HG03520 (cell line): ENCODE data around the gene GPC2.
A peak's percentile ranks its signal among the peaks of the same experiment; 100 is the strongest.
"Not testable (repeated sequence)": the region's sequence is repeated elsewhere in the genome, so short reads cannot be mapped to it uniquely, and the experiment has no call there.

ENCODE experiments used
- ATAC-seq: cut with Tn5 transposase; IDR thresholded peaks from one replicate; pipeline ENCODE4 v1.9.1; 2021; ENCODE audit warnings: mild to moderate bottlenecking, moderate library complexity; ENCODE audit not compliant: unreplicated experiment

Gene GPC2

GRCh38 chr7:100153708-100154535 is 23.3 kb downstream of the GPC2 start:
- ATAC-seq, result no peak

GRCh38 chr7:100152937-100153666 is 24.1 kb downstream of the GPC2 start:
- no peak for ATAC-seq

GRCh38 chr7:100152404-100152803 is 24.8 kb downstream of the GPC2 start:
- no peak for ATAC-seq

- ATAC-seq, result peak; percentile 97
Measured at GRCh38 chr7:100148559-100149328, 28.4 kb downstream of the GPC2 start, which contains the start of gene LAMTOR4. TSS of gene LAMTOR4 (plus strand) at chr7:100148918. CDS start at chr7:100148973, 55 bp downstream.

GRCh38 chr7:100148225-100148558 is 29.0 kb downstream of the GPC2 start:
- ATAC-seq, result no peak

GRCh38 chr7:100147278-100147677 is 29.9 kb downstream of the GPC2 start:
- no peak for ATAC-seq

- ATAC-seq, result not testable (repeated sequence)
Measured at GRCh38 chr7:100146350-100146749, 30.8 kb downstream of the GPC2 start.

- ATAC-seq, result no peak
Measured at GRCh38 chr7:100142461-100142860, 34.7 kb downstream of the GPC2 start.

GRCh38 chr7:100141555-100141949 is 35.6 kb downstream of the GPC2 start:
- ATAC-seq, result no peak

GRCh38 chr7:100137851-100138760 is 39.1 kb downstream of the GPC2 start:
- ATAC-seq, result no peak

- ATAC-seq, result no peak
Measured at GRCh38 chr7:100132697-100133151, 44.5 kb downstream of the GPC2 start.

- no peak for ATAC-seq
Measured at GRCh38 chr7:100132126-100132525, 45.1 kb downstream of the GPC2 start.

- no peak for ATAC-seq
Measured at GRCh38 chr7:100130608-100131453, 46.4 kb downstream of the GPC2 start.

- not testable (repeated sequence) for ATAC-seq
Measured at GRCh38 chr7:100130220-100130607, 47.0 kb downstream of the GPC2 start.

- ATAC-seq, result no peak
Measured at GRCh38 chr7:100128637-100128963, 48.6 kb downstream of the GPC2 start.

GRCh38 chr7:100127866-100128636 is 49.1 kb downstream of the GPC2 start:
- peak; percentile 4 for ATAC-seq

- peak; percentile 42 for ATAC-seq
Measured at GRCh38 chr7:100126931-100127865, 50.0 kb downstream of the GPC2 start, which contains the start of gene MBLAC1. TSS of gene MBLAC1 (plus strand) at chr7:100126967. CDS start at chr7:100127396, 429 bp downstream.
